GM18873 (cell line): Measurements from ENCODE around the gene IKZF4.

Experiments
- ATAC-seq: cut with Tn5 transposase; IDR thresholded peaks from one replicate; pipeline ENCODE4 v1.9.1; 2021; ENCODE audit warnings: mild to moderate bottlenecking, moderate library complexity, moderate number of reproducible peaks; ENCODE audit not compliant: unreplicated experiment, low FRiP score

IKZF4 gene

DNA sequence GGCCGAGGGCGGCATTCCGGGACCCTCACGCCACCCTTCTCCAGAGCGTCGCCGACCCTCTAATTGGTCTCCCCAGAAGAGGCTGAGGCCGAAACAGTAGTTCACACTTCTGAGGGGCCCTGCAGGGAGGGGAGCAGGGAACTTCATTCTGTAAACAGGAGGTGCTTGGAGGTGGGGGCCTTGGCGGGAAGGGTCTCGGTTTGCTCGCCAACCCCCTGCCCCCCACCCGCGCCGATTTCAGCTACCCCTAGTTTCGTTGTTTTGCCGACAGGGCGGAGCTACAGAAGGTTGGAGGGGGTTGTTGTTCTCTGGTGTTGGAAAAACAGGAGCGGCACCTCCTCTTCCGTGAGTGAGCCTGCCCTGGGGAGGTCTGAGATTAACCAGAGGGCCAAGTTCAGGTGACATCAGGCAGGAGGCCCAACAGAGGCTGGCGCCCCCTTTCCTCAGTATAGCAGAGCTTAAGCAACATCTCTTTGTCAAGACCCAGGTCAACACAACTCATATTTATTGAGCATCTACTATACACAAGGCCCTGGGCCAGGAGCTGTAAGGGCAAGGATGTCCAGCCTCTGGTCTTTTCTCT is 59.8 kb downstream of the IKZF4 start:
- ATAC-seq: no peak

DNA sequence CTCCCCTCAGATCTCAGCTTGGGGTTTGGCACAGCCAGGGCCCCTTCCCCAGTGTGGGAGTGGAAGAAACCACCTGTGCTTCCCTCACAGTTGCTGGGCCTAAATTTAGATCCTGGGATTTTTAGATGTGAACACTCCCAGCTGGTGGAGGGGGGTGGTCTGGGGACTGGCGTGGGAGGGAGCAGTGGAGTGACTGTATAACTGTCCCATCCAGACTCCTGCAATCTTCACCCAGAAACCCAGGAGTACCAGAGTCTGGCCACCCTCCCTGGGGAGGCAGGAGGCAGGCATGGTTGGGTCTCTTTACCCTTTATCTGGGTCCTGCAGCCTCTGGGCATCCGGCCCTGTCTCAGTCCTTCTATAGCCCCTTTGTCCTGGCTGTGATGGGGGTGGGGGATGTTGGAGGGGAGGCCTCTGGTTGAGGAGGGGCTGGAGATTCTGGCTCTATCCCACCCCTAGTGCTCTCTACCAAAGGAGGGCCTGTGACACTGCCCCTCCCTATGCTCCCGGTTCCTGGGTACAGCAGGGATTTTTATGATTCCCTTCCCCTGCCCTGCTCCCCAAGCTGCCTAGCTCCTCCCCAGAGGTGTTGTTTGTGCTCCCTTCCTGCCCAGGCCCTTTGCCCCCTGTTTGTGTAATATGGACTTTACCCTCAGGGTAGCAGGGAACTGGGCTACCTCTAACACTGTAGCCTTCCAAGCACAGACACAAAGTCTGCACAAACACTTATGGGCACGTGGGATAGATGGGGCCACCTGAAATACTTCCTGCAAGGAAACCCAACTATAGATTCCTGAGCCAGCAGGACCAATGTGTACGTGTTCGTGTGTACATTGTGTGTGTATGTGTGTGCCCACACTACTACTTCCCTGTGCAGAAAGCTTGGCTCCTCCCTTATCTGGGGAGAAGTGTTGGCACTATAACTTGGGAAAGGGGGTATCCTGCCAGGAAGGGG is 60.8 kb downstream of the IKZF4 start:
- no peak for ATAC-seq

DNA sequence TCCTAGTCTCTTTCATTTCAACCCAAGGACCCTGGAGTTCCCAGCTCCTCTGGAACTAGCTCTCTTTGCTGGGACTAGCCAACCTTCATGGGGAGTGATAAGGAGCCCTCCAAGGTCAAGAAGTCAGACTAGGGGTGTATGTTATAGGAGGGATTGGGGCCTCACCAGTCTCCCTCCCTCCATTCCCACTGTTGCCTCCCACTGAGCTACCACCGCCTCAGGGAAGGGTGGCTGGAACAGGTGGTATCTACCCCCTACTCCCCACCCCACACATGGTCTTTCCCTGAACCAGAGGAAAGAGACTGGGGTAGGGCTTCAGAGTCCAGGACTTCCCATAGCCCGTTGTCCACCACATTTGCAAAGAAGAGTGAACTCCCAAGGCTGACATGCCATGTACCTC is 61.5 kb downstream of the IKZF4 start:
- ATAC-seq: no peak

DNA sequence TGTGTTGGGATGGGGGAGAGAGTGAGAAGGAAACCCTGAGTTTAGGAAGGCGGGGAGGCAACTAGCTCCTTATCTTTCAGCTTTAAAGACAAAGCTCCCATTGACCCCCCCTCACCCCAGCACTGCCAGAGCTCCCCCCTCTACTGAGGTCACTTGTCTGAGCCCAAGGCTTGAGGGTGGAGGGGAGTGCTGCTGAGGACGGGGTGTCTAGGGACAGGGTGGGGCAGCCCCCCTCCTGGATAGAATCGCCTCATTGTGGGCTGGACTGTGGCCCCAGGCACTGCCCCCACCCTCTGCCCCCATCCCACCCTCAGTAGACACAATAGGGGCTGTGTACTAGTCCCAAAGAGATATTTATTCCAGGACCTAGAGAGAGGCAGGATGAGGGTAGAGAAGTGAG is 62.1 kb downstream of the IKZF4 start:
- no peak for ATAC-seq

DNA sequence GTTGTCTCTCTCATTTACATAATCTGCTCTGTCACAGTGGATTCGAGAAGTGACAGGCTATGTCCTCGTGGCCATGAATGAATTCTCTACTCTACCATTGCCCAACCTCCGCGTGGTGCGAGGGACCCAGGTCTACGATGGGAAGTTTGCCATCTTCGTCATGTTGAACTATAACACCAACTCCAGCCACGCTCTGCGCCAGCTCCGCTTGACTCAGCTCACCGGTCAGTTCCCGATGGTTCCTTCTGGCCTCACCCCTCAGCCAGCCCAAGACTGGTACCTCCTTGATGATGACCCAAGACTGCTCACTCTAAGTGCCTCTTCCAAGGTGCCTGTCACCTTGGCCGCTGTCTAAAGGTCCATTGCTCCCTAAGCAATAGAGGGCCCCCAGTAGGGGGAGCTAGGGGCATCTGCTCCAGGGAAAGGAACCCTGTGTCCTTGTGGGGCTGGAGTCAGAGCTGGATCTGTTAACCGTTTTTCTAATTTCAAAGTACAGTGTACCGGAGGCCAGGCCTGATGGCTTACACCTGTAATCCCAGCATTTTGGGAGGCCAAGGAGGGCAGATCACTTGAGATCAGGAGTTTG is 64.2 kb downstream of the IKZF4 start:
- ATAC-seq: no peak

DNA sequence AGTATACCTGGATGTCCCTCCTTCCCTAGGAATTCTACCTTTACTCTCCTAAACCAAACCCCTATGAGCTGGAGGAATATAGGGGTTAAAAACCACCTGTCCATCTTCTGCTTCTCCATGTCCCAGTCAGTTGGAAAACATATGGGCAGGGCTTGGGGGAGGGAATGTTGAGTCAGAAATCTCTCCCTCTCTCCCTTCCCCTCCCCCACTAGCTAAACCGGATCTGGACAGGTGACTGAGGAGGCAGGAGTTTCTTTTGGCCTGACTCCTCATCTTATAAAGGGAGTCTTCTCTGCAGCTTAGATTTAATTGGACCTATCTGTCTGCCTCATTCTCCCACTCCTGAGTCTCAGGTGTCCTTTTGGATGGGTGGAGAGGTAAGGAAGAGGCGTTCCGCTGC is 65.3 kb downstream of the IKZF4 start:
- no peak for ATAC-seq

DNA sequence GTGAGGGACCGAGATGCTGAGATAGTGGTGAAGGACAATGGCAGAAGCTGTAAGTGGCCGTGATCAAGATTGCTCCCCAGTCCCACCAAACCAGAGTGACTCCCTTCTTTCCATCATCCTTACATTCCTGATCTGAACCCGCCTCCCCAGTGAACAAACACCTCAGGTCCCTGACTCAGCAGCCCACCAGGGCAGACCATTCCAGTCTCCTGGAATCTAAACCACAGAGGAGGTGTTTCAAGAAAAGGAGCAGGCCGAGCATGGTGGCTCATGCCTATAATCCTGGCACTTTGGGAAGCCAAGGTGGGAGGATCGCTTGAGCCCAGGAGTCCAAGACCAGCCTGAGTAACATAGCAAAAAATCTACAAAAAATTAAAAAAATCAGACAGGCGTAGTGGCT is 65.8 kb downstream of the IKZF4 start:
- no peak for ATAC-seq

DNA sequence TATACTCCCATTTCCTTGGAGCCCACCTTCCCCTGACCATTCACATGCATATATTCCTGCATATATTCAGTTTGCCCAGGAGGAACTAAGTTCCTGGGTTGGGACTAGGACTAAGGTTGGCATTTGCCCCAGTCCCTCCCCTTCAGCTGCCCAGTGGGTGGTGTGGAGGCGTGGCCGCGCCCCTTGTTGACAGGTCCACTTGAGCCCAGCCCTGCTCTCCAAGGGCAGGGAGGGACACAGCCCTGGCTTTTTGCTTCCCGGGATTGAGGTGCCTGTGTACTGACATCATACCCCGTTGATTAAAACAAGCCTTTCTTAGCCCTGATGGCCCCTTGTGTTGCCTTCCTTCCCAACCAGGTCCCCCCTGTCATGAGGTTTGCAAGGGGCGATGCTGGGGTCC is 66.4 kb downstream of the IKZF4 start:
- ATAC-seq: no peak
